Stimulated activated naive CD4-positive, alpha-beta T cell (primary cell): ENCODE data around the gene CPZ.
"Not testable (repeated sequence)": the region's sequence is repeated elsewhere in the genome, so short reads cannot be mapped to it uniquely, and the experiment has no call there.

Experiments
- DNase-seq, 6 experiments: peaks; one replicate each; lab custom pipeline; 2025; lab: John Stamatoyannopoulos, UW

The CPZ gene

GRCh38 chr4:8653326-8654000 is 60.9 kb downstream of the CPZ start:
- no peak for DNase-seq

- DNase-seq: not testable (repeated sequence)
These were observed 61.6 kb downstream of the CPZ start for GRCh38 chr4:8654139-8654538.

- DNase-seq: no peak
These were observed 63.0 kb downstream of the CPZ start for GRCh38 chr4:8655411-8656184.

- no peak for DNase-seq
These were observed 63.6 kb downstream of the CPZ start for GRCh38 chr4:8656185-8656517.

- no peak for DNase-seq
These were observed 64.3 kb downstream of the CPZ start for GRCh38 chr4:8656711-8657380.

- no peak for DNase-seq
These were observed 65.0 kb downstream of the CPZ start for GRCh38 chr4:8657381-8658088.

GRCh38 chr4:8662776-8663175 is 70.2 kb downstream of the CPZ start:
- DNase-seq: no peak

- DNase-seq: no peak
These were observed 71.7 kb downstream of the CPZ start for GRCh38 chr4:8664031-8664805.

GRCh38 chr4:8664976-8665375 is 72.4 kb downstream of the CPZ start:
- no peak for DNase-seq

- no peak for DNase-seq
These were observed 73.1 kb downstream of the CPZ start for GRCh38 chr4:8665406-8666360.

GRCh38 chr4:8666581-8666980 is 74.0 kb downstream of the CPZ start:
- DNase-seq: no peak
